ENCODE data around the gene MIOX. TPM values are rescaled to one million over a fixed set of nuclear protein-coding genes. Genes with fewer than 3 reads are reported as not detected.

Gene MIOX
- total and polyA plus RNA-seq, 9 of the 15 experiments (the other 6 are each of a cell fraction or from before 2014, with no cell fraction given) = 0.08 TPM; not detected in 8

- TF ChIP-seq ZNF609 (CRISPR knock-in tag; IDR thresholded peaks at IDR 0.05; ENCODE audit: borderline replicate concordance) (no peak), STAT6 (CRISPR knock-in tag; IDR thresholded peaks at IDR 0.05) (no peak), HES1 (IDR thresholded peaks at IDR 0.05; ENCODE audit: low read depth) (no peak), CHCHD3 (CRISPR knock-in tag; IDR thresholded peaks at IDR 0.05) (no peak), PURB (CRISPR knock-in tag; IDR thresholded peaks at IDR 0.05; ENCODE audit: low read depth) (no peak)
Observed at GRCh38 chr22:50532824-50533796, 46.5 kb downstream of the MIOX start (continued).
